Eye (tissue), 1 donor: ENCODE measurements around the gene NT5C3A.
"Not testable (repeated sequence)": the region's sequence is repeated elsewhere in the genome, so short reads cannot be mapped to it uniquely, and the experiment has no call there.

Source experiments
- DNase-seq: peaks from one replicate; pipeline ENCODE4 v3.0.0-alpha.2; 2015

Gene NT5C3A

DNA sequence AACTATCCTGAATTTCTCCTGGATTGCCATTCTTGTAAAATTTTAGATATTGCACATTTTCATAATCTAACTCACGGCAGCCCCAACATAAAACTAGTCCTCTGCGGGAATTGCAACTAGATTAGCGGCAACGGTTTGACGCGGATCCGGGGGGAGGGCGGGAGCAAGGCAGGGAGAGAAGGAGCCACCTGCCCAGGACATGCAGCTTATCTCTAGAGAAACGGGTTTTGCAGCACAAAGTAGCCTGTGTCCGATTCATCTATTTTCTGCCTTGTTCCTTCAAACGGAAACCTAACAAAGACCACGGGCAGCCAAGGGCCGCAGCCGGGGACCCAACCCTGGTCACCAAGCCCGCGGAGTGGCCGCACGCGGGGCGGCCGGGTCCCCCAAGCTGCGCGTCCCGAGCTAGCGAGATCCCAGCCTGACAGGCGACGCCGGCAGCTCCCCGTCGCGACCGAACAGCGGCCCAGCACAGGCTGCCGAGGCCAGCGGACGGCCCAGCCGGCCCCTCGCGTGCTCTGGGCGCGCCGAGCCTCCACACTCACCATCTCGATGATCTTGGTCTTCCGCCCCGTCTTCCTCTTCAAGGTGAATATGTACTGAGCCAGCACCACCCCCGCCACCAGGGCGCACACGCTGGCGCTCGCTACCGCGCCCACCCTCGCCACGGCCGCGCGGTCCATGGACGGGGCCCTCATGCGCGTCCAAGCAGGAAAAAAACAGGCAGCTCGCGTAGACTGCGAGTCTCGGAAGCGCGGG lies at the start of gene NT5C3A:
Gene NT5C3A, minus strand, starts transcription at position 754 of the 759 bp plus-strand sequence. Its CDS starts 71 bp downstream, at position 683.
- DNase-seq = peak; percentile 84

DNA sequence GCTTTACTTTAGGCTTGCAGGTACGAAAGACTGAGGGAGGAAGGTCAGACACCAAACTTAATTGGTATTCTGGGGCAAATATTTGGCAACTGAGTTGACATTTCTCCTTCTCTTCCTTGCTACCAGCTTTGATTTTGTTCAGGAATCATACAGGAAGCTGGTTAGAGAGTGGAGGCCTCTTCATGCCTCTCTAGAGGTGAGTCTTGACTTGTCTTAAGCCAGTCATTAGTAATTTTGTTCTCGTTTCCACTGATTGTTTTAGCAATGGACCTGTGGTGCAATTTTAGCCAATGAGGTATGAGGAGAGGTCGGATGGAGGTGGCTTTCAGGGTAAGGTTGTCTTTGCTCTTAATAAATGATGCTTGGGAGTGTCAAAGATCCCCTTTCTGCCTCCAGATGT lies 49.0 kb upstream of the NT5C3A start:
- DNase-seq = no peak

DNA sequence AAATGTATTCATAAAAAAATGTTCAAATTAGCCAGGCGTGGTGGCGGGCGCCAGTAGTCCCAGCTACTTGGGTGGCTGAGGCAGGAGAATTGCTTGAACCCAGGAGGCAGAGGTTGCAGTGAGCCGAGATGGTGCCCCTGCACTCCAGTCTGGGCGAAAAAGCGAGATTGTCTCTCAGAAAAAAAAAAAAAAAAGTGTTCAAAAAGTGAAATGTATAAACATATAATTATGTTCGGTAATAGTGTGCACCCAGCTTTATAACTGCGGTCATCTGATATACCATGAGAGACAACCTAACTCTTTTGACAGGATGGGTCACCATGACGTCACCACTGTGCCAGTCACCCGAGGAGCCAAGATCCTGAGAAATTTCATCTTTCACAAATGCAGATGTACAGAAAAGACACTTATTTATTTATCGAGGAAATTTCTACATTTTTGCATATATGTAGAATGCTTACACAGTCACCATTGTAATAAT lies 47.2 kb upstream of the NT5C3A start:
- no peak for DNase-seq

DNA sequence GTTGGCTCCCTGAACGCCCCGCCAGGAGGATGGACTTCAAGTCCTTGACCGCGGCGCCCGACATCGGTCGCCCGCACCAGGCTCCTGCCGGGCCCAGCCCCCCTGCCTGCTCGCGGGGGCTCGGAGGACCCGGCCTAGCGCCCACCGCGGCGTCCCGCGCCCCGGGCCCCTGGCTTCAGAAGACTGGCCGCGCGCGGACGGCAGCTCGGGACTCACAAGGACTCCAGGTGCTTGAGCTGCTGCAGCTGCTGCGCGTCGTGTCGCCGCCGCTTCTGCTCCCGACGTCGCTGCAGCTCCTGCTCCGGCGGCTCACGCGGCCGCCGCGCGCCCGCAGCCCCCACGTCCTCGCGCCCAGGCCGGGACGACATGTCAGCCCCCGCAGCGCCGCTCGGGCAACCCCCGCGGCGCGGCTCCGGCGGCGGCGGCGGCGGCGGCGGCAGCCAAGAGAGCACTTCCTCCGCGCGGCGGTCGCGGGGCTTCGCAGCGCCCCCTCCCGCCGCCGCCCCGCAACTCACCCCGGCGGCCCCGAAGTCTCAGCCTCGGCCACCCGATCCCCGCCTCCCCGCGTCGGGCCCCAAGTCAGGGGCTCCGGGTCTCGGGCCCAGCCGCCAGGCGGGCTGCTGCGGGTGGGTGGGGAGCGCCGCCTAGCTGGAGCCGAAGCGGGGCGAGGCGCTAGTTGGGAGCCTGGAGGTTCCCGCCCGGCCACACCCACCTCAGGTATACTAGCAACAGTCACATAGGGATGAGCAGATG lies 46.6 kb upstream of the NT5C3A start, which contains the start of gene RP9:
Gene RP9, minus strand, starts transcription at position 400 of the 753 bp plus-strand sequence. Its CDS starts 32 bp downstream, at position 368.
- DNase-seq = peak; percentile 93

DNA sequence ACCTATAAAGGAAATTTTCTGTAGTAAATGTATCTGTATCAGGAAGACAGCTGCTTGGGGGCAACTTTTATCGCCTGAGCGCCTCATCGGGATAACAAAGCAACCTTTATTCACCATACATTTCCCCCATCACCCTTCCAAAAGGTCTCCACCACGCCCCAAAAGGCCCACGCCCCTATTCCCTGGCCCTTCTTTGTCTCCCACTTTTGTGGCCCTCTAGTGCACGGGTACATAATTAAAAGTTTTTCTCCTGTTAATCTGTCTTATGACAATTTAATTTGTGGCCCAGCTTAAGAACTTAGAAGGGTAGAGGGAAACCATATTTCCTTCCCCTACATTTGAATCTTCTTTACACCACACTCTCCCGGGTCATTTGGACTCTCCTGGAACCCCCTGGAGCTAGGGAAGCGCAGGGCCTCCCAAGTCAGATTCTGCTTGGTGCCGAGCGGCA lies 46.0 kb upstream of the NT5C3A start:
- peak; percentile 80 for DNase-seq

DNA sequence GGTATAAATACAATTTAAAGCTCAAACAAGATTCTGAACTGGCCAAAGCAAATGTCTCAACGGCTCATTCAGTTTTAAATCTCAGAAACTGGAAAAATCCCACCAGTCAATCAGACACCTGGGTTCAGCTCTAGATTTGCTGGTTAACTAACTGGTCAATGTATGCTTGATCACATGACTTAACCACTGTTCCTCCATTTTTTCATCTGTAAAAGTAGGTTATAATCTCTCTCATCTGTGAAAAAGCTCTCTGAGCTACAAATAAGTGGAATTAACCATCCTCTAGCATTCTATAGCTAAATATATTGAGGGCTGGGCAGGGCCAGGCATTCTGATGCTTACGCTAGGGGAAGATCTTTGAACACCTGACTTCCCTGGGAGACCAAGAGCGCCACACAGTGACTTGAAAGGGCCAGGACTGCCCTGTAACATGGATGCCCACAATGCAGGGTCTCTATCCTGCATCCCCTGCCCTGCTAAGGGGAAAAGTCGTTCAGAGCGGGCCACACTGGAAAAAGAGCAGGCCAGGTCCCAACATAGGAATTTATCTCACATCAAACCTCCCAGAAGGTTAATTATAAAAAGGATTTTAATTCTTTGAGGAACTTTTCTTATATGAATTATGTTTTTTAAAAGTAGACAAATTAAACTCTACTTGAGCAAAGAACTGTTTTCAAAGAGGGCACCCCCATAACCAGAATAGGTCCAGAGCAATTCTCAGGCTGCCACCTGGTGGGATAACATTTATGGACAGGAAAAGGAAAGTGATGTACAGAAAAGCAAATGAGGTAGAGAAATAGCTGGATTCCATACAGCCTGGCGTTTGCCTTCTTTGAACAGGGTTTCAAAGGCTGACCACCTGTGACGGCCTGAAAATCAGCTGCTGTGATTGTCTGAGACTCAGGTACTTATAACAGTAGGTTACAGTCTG lies 44.8 kb upstream of the NT5C3A start:
- DNase-seq = peak; percentile 75

DNA sequence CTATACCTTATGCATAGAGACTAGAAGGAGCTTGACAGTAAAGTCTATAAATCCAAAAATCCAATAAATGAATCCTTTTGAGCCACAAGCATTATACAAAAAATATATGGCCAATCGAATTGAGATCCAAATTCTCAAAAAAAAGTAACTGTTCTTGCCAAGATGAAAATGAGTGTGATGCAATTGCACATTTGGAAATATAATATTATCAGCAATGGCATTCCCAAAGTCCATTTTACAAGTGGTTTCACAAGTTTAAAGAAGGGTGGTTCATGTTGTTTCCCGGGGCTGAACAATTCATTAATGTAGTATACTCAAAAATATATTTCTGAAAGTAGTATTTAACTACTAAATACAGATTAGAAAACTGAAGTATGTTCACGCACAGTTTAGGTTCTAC lies 39.3 kb upstream of the NT5C3A start:
- DNase-seq = no peak

DNA sequence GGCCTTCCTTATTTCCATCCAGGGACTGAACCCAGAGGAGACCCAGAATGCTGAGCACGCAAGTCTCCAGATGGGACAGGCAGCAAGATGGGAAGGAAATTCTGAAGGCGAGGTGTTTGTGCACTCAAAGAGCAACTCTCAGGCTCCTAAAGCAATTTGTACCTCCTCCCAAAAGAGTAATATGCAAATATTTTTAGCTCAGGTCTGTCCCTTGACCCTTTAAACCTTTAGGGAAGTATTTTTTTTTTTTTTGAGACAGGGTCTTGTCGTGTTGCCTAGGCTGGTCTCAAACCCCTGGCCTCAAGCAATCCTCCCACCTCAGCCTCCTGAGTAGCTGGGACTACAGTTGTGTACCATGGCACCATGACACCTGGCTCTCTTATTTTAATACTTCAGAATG lies 38.2 kb upstream of the NT5C3A start:
- DNase-seq = no peak

DNA sequence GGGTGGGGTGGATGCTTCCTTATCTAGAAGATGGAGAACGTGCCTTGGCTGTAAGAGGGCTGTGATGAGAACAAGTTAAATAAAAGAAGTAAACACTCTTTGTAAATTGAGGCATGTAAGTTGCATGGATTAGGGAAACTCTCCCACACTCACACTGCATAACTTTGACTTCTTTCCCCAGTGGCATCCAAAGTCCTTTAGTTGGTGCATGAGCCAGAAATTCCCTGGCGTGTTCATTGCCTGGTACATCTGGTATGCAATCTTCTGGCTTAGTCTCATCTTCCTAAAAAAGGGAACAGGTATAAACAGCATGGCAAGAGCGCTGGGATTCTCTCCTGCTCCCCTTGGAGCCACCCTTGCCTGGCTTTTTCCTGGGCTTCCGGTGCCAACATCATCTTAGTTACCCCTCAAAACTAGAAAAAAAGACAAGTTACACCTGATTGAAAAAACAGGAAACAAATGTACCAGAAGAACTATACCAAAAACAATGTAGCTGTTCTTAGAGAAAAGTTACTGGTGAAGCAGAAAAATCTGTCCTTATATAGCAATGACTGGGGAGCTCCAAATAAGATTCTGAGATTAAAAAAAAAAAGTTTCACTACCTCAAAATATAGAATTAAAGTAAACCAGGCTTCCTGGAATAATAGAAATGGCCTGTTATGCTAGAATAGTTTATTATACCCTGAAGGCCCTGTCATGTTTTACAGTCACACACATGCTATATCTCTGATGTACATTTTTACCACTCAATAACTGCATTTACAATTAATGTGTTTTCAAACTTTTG lies 36.8 kb upstream of the NT5C3A start:
- DNase-seq = no peak

DNA sequence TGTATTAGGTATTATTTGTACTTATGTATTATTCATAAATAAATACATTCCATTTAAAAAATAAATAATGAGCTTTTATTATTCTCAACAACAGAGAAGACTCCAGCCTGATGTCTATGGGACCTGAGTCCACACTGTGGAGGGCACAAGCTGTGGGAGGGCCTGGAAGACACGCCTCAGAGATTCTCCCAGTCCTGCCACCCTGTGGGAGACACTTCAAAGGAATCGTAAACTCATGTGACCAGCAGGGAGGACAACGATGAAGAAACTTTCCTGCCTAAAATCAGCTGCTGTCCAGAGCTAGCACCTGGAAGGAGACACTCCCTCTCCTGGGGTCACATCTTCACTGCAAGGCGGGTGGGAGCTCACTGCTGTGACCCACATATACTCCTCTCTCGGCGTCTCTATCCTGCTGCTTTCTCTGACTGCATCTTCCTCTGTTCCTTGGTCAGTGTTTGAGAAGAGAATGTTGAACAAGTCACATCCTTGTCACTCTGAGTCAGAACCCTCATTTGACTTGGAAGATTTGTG lies 32.2 kb upstream of the NT5C3A start:
- not testable (repeated sequence) for DNase-seq

DNA sequence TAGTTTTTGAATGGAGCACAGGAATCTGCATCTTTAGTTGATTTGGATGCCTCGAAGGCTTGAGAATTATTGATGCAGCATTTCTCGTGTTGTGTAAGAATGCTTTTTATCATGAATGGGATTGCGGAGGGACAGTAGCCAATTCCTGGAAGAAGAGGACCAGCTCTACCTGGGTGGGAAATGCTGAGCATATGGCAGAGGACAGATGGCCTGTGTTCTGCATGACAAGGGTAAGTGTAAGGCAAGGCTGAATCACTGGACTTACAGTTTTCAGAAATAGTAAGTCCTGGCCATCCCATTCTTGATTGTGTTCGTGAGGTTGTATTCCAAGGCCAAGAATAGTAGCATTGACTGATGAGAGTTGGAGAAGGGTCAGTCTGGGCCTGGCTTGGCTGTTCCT lies 30.7 kb upstream of the NT5C3A start:
- DNase-seq = no peak

DNA sequence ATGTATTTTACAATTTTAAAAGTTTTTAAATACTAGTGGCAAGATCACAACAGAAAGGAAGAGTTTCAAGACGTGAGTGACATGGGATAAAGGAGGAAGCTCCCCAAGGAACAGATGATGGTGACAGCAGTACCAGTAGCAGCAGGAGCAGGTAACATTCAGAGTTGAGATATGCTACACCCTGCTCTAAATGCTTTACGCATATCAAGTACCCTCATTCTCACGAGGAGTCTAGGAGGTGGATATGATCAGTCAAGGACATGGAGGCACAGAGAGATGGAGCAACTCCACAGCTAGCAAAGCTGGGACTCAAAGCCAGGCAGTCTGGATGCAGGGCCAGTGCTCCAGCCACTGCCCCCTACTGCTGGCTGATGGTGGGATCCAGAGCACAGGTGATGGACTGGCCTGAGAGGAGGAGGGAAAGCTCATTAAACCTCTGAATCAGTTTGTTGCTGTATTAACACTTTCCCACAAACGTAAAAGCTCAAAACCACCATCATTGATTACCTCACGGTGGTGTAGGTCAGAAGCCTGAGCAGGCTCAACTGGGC lies 29.1 kb upstream of the NT5C3A start:
- no peak for DNase-seq

DNA sequence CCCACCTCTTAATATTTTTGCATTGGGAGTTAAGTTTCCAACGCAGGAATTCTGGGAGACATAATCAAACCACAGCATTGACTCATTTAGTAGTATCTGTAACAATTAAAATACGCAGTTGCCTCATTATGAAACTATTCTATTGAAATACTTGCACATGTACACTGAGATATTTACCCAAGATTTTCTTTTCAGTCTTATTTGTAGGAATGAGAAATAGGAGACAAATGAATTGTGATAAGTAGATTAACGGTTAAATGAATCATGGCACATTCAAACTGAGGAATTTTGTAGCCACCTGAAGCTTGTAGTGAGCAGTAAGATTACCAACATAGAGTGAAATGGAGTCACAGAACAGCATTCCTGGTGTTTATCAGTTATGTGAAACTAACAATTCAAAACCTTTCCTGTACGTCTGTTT lies 28.5 kb upstream of the NT5C3A start:
- no peak for DNase-seq

DNA sequence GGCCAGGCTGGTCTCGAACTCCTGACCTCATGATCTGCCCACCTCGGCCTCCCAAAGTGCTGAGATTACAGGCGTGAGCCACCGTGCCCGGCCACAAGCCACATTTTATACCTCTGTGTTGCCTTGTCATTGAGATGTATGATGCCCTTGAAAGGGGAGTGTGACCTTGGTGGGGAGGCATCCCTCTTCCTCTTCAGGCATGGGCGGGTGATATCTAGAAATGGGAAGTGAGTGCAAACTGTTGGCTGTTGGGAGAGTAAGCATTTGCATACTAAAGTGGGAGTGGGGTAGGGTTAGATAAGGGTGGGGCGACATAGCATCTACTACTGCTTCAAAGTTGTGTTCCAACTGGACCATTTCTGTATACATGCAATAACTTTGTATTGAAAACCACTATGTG lies 26.6 kb upstream of the NT5C3A start:
- DNase-seq = no peak

DNA sequence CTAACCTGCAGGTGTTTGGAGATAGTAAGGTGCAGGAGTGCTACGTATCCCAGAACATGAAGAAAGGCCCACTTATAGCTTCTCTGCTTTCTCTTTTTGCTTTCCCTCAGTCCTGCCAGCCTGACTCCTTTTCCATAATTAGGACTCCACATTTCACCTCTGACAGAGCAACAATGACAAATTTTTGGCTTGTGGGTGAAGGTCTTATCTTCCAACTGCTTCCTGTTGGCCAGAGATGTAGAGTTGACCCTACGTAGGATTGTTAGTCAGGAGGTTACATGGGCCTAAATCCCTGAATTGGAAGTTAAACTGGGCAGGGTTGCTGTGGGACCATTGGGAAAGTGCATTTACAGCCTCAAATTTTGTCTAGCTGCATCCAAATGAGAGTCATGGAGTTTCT lies 25.3 kb upstream of the NT5C3A start:
- DNase-seq = no peak

DNA sequence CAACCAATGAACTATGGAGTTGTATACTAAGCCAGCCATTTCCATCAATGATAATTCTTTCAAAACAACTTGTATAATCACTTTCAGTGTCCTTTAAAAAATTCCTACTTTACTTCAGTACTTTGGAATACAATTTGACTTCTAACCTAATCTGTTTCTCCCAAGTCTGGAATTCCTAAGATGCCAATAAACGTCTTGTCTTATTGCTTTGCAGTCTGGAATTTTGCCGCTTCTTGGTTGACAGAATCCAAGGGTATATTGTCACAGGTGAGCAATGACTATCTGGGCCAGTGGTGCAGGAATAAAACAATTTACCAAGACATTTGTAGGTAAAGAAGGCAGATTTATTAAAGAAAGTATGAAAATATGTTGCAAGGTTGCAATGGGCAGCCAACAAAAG lies 24.8 kb upstream of the NT5C3A start:
- no peak for DNase-seq

DNA sequence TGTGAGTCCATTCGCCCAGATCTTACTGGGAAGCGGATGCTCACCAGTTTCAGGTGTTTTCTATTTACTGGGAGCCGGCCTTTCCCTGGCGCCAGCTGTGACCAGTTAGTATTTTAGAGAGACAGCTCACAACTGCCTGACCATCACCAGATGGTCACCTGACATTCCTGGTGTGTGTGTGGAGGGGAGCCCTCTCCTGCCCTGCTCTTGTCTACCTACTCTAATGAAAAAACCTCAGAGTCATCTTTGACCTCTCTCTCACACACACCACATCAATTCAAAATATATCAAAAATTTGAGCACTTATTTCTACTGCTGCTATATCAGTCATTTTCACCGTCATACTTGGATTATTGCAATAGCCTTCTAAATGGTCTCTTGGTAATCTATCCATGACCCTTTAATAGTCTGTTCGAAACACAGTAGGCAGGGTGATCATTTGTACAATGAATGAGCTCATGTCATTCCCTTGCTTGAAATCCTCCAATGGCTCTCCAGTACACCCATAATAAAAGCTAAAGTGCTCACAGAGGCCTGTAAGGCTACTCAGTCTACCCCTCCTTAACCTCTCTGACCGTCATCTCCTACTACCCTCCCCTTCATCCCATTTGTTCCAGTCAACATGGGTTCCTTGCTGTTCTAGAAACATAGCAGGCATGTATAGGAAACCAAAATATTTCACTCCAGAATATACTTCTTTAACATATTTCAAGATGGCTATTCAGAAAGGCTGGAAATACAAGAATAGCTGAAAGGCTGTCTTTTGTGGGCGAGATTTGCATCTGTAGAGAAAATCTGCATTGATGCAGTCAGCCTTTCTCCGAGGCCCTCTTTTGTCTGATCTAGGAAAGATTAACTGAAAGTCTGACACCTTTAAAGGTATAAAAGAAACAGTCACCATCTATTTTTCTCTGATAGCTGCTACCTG lies 17.5 kb upstream of the NT5C3A start:
- no peak for DNase-seq

DNA sequence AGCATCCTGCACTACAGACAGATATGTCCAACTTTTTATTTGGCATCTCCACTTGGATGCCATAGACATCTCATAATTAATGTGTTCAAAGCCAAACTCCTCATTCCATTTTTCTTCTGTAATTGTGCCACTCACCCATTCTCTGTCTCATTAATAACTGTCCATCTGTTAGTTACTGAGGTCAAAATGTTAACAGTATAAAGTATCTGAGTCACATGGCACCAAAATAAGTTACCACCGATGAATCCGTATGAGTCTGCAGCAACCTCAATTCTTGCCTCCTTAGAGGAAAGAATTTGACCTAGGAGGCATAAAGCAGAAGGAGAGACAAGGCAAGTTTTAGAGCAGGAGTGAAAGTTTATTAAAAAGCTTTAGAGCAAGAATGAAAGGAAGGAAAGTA lies 16.5 kb upstream of the NT5C3A start:
- no peak for DNase-seq

DNA sequence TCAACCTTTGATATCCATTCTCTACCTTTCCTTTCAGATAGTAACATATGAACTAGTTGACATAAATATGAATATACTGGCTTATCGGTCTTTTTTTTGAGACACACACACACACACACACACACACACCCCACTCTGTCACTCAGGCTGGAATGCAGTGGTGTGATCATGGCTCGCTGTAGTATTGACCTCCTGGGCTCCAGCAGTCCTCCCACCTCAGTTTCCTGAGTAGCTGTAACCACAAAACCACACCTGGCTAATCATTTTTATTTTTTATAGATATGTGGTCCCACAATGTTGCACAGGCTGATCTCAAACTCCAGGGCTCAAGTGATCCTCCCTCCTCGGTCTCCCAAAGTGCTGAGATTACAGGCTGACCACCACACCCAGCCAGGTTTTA lies 14.2 kb upstream of the NT5C3A start:
- no peak for DNase-seq

DNA sequence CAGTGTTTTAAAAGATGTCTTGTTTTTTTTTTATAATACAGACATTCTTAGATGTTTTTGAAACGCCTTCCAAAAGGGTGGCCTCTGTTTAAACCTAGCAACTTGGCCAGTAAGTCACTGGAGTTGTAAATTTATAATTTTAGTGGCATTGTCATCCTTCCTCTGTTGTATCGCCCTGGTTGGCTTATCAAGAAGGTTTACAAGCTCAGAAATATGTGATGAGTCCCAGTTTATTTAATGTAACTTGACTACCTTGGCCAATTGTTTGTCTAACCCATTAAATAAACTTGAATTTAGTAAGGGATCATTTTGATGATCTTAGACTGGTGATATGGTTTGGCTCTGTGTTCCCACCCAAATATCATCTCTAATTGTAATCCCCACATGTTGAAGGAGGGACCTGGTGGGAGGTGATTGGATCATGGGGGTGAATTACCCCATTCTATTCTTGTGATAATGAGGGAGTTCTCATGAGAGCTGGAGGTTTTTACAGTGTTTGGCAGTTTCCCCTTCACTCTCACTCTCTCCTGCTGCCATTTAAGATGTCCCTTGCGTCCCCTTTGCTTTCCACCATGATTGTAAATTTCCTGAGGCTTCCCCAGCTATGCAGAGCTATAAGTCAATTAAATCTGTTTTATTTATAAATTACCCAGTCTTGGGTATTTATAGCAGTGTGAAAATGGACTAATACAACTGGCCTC lies 13.4 kb upstream of the NT5C3A start:
- DNase-seq = no peak
